ENCODE results near the gene ATXN7L3. TPM values are rescaled to one million over a fixed set of nuclear protein-coding genes. Genes with fewer than 3 reads are reported as not detected.
"Not testable (repeated sequence)": the region's sequence is repeated elsewhere in the genome, so short reads cannot be mapped to it uniquely, and the experiment has no call there.

ATXN7L3 gene
- polyA plus RNA-seq (2011; rRNA removed): 44.1 and 51.6 TPM in 2 replicates
- 41.8 and 45.1 TPM in 2 replicates for polyA minus RNA-seq (2011; rRNA and poly(A)+ RNA removed)

- DNase-seq (ENCODE audit: low read depth, low spot score): peak; percentile 95
- Histone ChIP-seq H3K27me3 (ENCODE audit: control insufficient read depth, insufficient read depth, low read length) (no peaks in the 10 kb centered on the region), H3K9me3 (ENCODE audit: control insufficient read depth, insufficient read depth, low read length) (no peaks in the 10 kb centered on the region), H3K4me3 (ENCODE audit: low read depth, low read length) (peak within 1 kb of the TSS; percentile 78), H3K27ac (ENCODE audit: low read depth, low read length) (peak within 1 kb of the TSS; percentile 89)
- ChIA-PET POLR2A (interaction anchor here (0.9 to 2.8 kb wide), 5 partner anchors 10 to 76 kb away, joined by 4 to 18 read pairs (median 9); partner anchors contain the start of gene TMUB2), CTCF (no interaction called here)
- no peak for TF ChIP-seq CTCF (IDR thresholded peaks at IDR 0.05; ENCODE audit: low read depth, low read length)
These were observed at the start of gene ATXN7L3 for GRCh38 chr17:44199553-44200477. TSS of gene ATXN7L3 (minus strand) at chr17:44199884. CDS start at chr17:44198070, 1,814 bp downstream.

GRCh38 chr17:44247876-44248736, 48.4 kb upstream of the ATXN7L3 start:
- CTCF ChIA-PET: interaction anchor here (0.5 kb wide), 1 partner anchor 147 kb away, joined by 6 read pairs; no protein-coding TSS in a partner anchor
- Histone ChIP-seq H3K27ac (ENCODE audit: low read depth, low read length) (no peak overlapping the region), H3K27me3 (ENCODE audit: control insufficient read depth, insufficient read depth, low read length) (peaks cover 4% of the 10 kb centered on the region), H3K9me3 (ENCODE audit: control insufficient read depth, insufficient read depth, low read length) (no peaks in the 10 kb centered on the region), H3K4me3 (ENCODE audit: low read depth, low read length) (no peak overlapping the region)
- POLR2A ChIA-PET: no interaction called here
- DNase-seq (ENCODE audit: low read depth, low spot score): no peak
- TF ChIP-seq CTCF (IDR thresholded peaks at IDR 0.05; ENCODE audit: low read depth, low read length): no peak

GRCh38 chr17:44247440-44247841, 47.8 kb upstream of the ATXN7L3 start:
- POLR2A ChIA-PET: no interaction called here
- H3K9me3 ChIP-seq (ENCODE audit: control insufficient read depth, insufficient read depth, low read length): no peaks in the 10 kb centered on the region
- no peak overlapping the region for H3K4me3 ChIP-seq (ENCODE audit: low read depth, low read length)
- peaks cover 4% of the 10 kb centered on the region for H3K27me3 ChIP-seq (ENCODE audit: control insufficient read depth, insufficient read depth, low read length)
- no peak overlapping the region for H3K27ac ChIP-seq (ENCODE audit: low read depth, low read length)
- TF ChIP-seq CTCF (IDR thresholded peaks at IDR 0.05; ENCODE audit: low read depth, low read length): no peak
- CTCF ChIA-PET: no interaction called here
- no peak for DNase-seq (ENCODE audit: low read depth, low spot score)

- Histone ChIP-seq H3K9me3 (ENCODE audit: control insufficient read depth, insufficient read depth, low read length) (no peaks in the 10 kb centered on the region), H3K27me3 (ENCODE audit: control insufficient read depth, insufficient read depth, low read length) (peaks cover 2% of the 10 kb centered on the region), H3K27ac (ENCODE audit: low read depth, low read length) (peak overlapping the region; percentile 21), H3K4me3 (ENCODE audit: low read depth, low read length) (no peak overlapping the region)
- ChIA-PET POLR2A (no interaction called here), CTCF (no interaction called here)
- DNase-seq (ENCODE audit: low read depth, low spot score): no peak
- TF ChIP-seq CTCF (IDR thresholded peaks at IDR 0.05; ENCODE audit: low read depth, low read length): no peak
These were observed 41.5 kb upstream of the ATXN7L3 start for GRCh38 chr17:44241106-44241624.

- H3K27me3 ChIP-seq (ENCODE audit: control insufficient read depth, insufficient read depth, low read length); POLR2A ChIA-PET; H3K27ac ChIP-seq (ENCODE audit: low read depth, low read length); CTCF ChIA-PET; H3K9me3 ChIP-seq (ENCODE audit: control insufficient read depth, insufficient read depth, low read length); H3K4me3 ChIP-seq (ENCODE audit: low read depth, low read length); DNase-seq (ENCODE audit: low read depth, low spot score): not testable (repeated sequence)
These were observed 38.2 kb upstream of the ATXN7L3 start for GRCh38 chr17:44237886-44238285.

Measured in AG04450 (cell line).